ENCODE results near the gene CHRNA1.

DNA sequence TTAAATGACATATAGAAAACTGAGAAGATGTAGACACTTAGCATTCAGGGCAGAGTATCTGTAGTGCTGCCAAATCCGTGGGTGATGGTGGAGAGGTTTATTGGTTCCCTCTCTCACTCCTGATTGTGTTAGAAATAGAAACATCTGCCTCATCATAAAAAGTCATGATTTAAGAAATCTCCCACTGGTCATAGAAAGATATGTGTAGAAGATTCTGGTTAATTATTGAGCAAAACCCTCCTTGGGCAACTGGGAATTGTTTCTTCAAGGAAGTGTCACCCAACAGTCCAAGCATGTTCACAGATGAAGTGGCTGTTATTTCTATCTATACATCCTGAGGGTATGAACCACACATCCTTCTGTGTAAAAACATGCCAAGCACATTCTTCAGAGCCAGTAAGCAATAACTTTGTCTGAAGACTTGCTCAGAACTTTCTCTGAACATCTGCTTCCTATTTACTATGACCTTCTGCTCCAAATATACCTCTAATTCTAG lies 33.6 kb upstream of the CHRNA1 start:
- TF ChIP-seq, protein P1, sequence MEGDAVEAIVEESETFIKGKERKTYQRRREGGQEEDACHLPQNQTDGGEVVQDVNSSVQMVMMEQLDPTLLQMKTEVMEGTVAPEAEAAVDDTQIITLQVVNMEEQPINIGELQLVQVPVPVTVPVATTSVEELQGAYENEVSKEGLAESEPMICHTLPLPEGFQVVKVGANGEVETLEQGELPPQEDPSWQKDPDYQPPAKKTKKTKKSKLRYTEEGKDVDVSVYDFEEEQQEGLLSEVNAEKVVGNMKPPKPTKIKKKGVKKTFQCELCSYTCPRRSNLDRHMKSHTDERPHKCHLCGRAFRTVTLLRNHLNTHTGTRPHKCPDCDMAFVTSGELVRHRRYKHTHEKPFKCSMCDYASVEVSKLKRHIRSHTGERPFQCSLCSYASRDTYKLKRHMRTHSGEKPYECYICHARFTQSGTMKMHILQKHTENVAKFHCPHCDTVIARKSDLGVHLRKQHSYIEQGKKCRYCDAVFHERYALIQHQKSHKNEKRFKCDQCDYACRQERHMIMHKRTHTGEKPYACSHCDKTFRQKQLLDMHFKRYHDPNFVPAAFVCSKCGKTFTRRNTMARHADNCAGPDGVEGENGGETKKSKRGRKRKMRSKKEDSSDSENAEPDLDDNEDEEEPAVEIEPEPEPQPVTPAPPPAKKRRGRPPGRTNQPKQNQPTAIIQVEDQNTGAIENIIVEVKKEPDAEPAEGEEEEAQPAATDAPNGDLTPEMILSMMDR (IDR thresholded peaks at IDR 0.05; ENCODE audit: low read depth, low read length, missing input control), result no peak
- TF ChIP-seq FOXA1 (IDR thresholded peaks at IDR 0.05), result no peak
- TF ChIP-seq, protein P2, sequence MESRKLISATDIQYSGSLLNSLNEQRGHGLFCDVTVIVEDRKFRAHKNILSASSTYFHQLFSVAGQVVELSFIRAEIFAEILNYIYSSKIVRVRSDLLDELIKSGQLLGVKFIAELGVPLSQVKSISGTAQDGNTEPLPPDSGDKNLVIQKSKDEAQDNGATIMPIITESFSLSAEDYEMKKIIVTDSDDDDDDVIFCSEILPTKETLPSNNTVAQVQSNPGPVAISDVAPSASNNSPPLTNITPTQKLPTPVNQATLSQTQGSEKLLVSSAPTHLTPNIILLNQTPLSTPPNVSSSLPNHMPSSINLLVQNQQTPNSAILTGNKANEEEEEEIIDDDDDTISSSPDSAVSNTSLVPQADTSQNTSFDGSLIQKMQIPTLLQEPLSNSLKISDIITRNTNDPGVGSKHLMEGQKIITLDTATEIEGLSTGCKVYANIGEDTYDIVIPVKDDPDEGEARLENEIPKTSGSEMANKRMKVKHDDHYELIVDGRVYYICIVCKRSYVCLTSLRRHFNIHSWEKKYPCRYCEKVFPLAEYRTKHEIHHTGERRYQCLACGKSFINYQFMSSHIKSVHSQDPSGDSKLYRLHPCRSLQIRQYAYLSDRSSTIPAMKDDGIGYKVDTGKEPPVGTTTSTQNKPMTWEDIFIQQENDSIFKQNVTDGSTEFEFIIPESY (IDR thresholded peaks at IDR 0.05), result no peak
- no peak for TF ChIP-seq TAF1 (conservative IDR thresholded peaks at IDR 0.05)
